ENCODE measurements around the gene ABCA5. TPM values are rescaled to one million over a fixed set of nuclear protein-coding genes. Genes with fewer than 3 reads are reported as not detected.
"Not testable (repeated sequence)": the region's sequence is repeated elsewhere in the genome, so short reads cannot be mapped to it uniquely, and the experiment has no call there.

ABCA5 gene
- total and polyA plus RNA-seq, 2 donors (not counting 3 experiments of a cell fraction or from before 2014, with no cell fraction given) = 9.3 to 23.2 TPM

DNA sequence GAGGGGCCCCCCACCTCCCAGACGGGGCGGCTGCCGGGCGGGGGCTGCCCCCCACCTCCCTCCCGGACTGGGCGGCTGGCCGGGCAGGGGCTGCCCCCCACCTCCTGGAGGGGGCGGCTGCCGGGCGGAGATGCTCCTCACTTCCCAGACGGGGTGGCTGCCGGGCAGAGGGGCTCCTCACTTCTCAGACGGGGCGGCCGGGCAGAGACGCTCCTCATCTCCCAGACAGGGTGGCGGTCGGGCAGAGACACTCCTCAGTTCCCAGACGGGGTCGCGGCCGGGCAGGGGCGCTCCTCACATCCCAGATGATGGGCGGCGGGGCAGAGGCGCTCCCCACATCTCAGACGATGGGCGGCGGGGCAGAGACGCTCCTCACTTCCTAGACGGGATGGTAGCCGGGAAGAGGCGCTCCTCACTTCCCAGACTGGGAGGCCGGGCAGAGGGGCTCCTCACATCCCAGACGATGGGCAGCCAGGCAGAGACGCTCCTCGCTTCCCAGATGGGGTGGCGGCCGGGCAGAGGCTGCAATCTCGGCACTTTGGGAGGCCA, 130.8 kb downstream of the ABCA5 start:
- H3K9me3 ChIP-seq (replicated peaks; ENCODE audit: control insufficient read depth, insufficient read depth, low read length); intact Hi-C loops (cut with micrococcal nuclease); POLR2A ChIA-PET; H3K4me3 ChIP-seq (replicated peaks in 1 of 3; ENCODE audit: insufficient read depth in 1 of 3, low read depth in 1 of 3, low read length in 3 of 3); H3K4me2 ChIP-seq (ENCODE audit: insufficient read depth, low read length); CTCF ChIA-PET; H3K79me2 ChIP-seq (ENCODE audit: control insufficient read depth, insufficient read depth, low read length); FAIRE-seq; H2AFZ ChIP-seq (ENCODE audit: low read depth, low read length); BruUV-seq (replicated peaks); H4K20me1 ChIP-seq (replicated peaks; ENCODE audit: control insufficient read depth, extremely low read depth, insufficient read depth, low read length); dilution Hi-C loops (cut with MboI; ENCODE audit: extremely low pct_ligation_motif_present, low sequenced_read_pairs); DNase-seq (ENCODE audit: low read depth, low spot score); H3K4me1 ChIP-seq (ENCODE audit: control insufficient read depth, extremely low read depth, insufficient read depth, low read length); H3K36me3 ChIP-seq (ENCODE audit: control insufficient read depth in 2 of 2, extremely low read depth in 1 of 2, insufficient read depth in 2 of 2, low read length in 2 of 2); H3K27ac ChIP-seq (ENCODE audit: insufficient read depth, low read depth, low read length); H3K9me1 ChIP-seq (replicated peaks; ENCODE audit: control insufficient read depth, extremely low read depth, insufficient read depth, low read length); H3K27me3 ChIP-seq (ENCODE audit: control insufficient read depth in 2 of 2, insufficient read depth in 2 of 2, low read length in 2 of 2); H3K9ac ChIP-seq (replicated peaks; ENCODE audit: extremely low read depth, insufficient read depth, low read length): not testable (repeated sequence)

Small RNA genes lying within 50 kb of the gene (small RNA-seq; reads per million reads assigned to genes)
- gene RF00561 (ENCODE audit: insufficient read depth, insufficient read length, low read depth, low replicate concordance) = not detected
- gene SNRPGP4 (ENCODE audit: insufficient read depth, insufficient read length, low read depth, low replicate concordance) = not detected

Other genes with a start within 250 kb of the ABCA5 start
- 16.8 and 30.5 TPM in 2 replicates for gene ABCA6, start 185.2 kb downstream of the ABCA5 start, total RNA-seq
- gene ABCA6, start 185.2 kb downstream of the ABCA5 start, polyA plus RNA-seq = 8.2 and 11.3 TPM in 2 replicates
- gene ABCA10, start 98.3 kb downstream of the ABCA5 start, total RNA-seq = 1.7 and 2.1 TPM in 2 replicates
- gene ABCA10, start 98.3 kb downstream of the ABCA5 start, polyA plus RNA-seq = 0.22 and 0.41 TPM in 2 replicates
- gene MAP2K6, start 87.6 kb upstream of the ABCA5 start, total RNA-seq = 11.4 and 13.9 TPM in 2 replicates
- gene MAP2K6, start 87.6 kb upstream of the ABCA5 start, polyA plus RNA-seq = 3.9 and 5.9 TPM in 2 replicates